ENCODE data around the gene NET1. TPM values are rescaled to one million over a fixed set of nuclear protein-coding genes. Genes with fewer than 3 reads are reported as not detected.

Gene NET1
- total and polyA plus RNA-seq, 11 donors, result 5.6 to 29.5 (median 14.7) TPM

GRCh38 chr10:5442990-5443370 is 30.6 kb downstream of the NET1 start:
- no peaks in the 10 kb centered on the region for H3K27me3 ChIP-seq
- no peak overlapping the region for H3K4me3 ChIP-seq
- WGBS, 4 donors, result 91 to 97% (median 92%) methylated on average over 1 of the region's 1 CpG
- DNase-seq (no peak), ATAC-seq (no peak)
- H3K4me1 ChIP-seq, result peaks cover 0 to 19% (median 5%) of the 10 kb centered on the region in 12 donors
- intact Hi-C loops (cut with DNase I), result loop anchor here (1.0 to 10.0 kb wide), 5 partner anchors 102 to 432 kb away; no protein-coding TSS in a partner anchor
- no peaks in the 10 kb centered on the region for H3K36me3 ChIP-seq
- no peaks in the 10 kb centered on the region for H3K9me3 ChIP-seq
- TF ChIP-seq POLR2A (IDR thresholded peaks at IDR 0.05) (no peak), CTCF (IDR thresholded peaks at IDR 0.05) (no peak)
- H3K27ac ChIP-seq, result no peak overlapping the region

DNA sequence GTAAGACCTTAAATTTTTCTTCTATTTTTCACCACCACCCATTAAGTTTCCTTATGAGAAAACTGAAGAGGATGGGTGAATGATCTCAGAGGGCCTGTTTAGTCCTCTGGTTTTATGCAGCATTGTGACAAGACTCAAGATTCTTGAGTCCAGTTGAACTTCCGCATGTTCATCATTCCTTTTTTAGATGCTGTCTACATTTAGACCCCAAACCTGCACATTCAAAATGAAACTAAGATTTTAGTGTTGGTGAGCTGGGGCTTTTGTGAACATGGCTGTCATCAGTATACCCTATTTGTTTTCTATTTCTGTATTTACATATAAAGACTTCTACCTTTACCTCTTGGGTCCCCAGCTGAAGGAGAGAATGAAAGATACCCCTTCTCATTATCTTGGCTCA is 31.1 kb downstream of the NET1 start:
- Histone ChIP-seq H3K4me3 (no peak overlapping the region), H3K27me3 (no peaks in the 10 kb centered on the region), H3K9me3 (no peaks in the 10 kb centered on the region), H3K27ac (no peak overlapping the region), H3K4me1 (peaks cover 0 to 24% (median 5%) of the 10 kb centered on the region in 12 donors), H3K36me3 (no peaks in the 10 kb centered on the region)
- WGBS, 4 donors, result 90 to 97% (median 94%) methylated on average over 1 of the region's 1 CpG
- TF ChIP-seq CTCF (IDR thresholded peaks at IDR 0.05) (no peak), POLR2A (IDR thresholded peaks at IDR 0.05) (no peak)
- ATAC-seq (no peak), DNase-seq (no peak)
- intact Hi-C loops (cut with DNase I), result loop anchor here (1.0 to 10.0 kb wide), 5 partner anchors 101 to 431 kb away; no protein-coding TSS in a partner anchor

DNA sequence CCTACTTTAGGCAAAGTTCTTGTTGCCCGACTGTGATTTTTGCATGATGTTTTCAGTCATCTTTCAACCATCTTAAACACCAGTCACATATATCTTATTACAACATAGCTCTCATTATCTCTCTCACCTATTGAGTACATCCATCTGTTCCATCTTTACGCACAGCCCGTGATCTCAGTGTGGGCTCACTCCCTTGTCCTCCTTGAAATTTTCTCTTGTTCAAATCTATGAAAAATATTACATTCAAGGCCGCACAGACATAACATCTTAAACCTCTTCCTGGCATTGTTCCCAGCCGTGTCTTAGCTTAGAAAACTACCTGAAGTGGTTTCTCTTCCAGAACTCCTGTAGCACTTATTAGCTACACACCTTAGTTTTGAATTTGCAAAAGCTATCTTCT is 32.6 kb downstream of the NET1 start:
- H3K36me3 ChIP-seq, result no peaks in the 10 kb centered on the region
- H3K27me3 ChIP-seq, result no peaks in the 10 kb centered on the region
- intact Hi-C loops (cut with DNase I), result loop anchor here in 4 of 10 donors (5.0 to 10.0 kb wide), 4 partner anchors 100 to 430 kb away; partner anchors contain the start of gene TASOR2 (in 1 of the 4)
- WGBS, 4 donors, result 93 to 96% (median 94%) methylated on average over 5 of the region's 5 CpGs
- TF ChIP-seq POLR2A (IDR thresholded peaks at IDR 0.05) (no peak), CTCF (IDR thresholded peaks at IDR 0.05) (no peak)
- DNase-seq (no peak), ATAC-seq (no peak)
- peaks cover 0 to 32% (median 7%) of the 10 kb centered on the region in 12 donors for H3K4me1 ChIP-seq
- H3K27ac ChIP-seq, result no peak overlapping the region
- H3K9me3 ChIP-seq, result no peaks in the 10 kb centered on the region
- no peak overlapping the region for H3K4me3 ChIP-seq

- intact Hi-C loops (cut with DNase I), result loop anchor here in 4 of 10 donors (5.0 to 10.0 kb wide), 4 partner anchors 98 to 428 kb away; partner anchors contain the start of gene TASOR2 (in 1 of the 4)
- ATAC-seq, result peak; percentile 97 to 99 (median 98)
- no peaks in the 10 kb centered on the region for H3K9me3 ChIP-seq
- peaks cover 0 to 39% (median 7%) of the 10 kb centered on the region in 12 donors for H3K4me1 ChIP-seq
- peak overlapping the region; percentile 2 to 65 (median 54) for H3K4me3 ChIP-seq
- peak; percentile 89 to 93 (median 91) for DNase-seq
- TF ChIP-seq POLR2A (IDR thresholded peaks at IDR 0.05) (peak in 1 of 2 donors; percentile 85), CTCF (IDR thresholded peaks at IDR 0.05) (no peak)
- peak overlapping the region in 10 of 12 donors; percentile 7 to 74 (median 60) for H3K27ac ChIP-seq
- 6 to 21% (median 12%) methylated on average over 15 to 23 of the region's 23 CpGs for WGBS, 4 donors
- H3K27me3 ChIP-seq, result no peaks in the 10 kb centered on the region
- peaks cover 0 to under 1% (median 0%) of the 10 kb centered on the region in 9 donors for H3K36me3 ChIP-seq
These were observed 34.1 kb downstream of the NET1 start for GRCh38 chr10:5446390-5446926.

All from heart left ventricle (tissue), 16 donors.